Measurements from ENCODE around the gene DENND1C. TPM values are rescaled to one million over a fixed set of nuclear protein-coding genes. Genes with fewer than 3 reads are reported as not detected.

The DENND1C gene
- polyA plus RNA-seq, 1 donor: 36.7 TPM

- DNase-seq: no peak
These were observed 57.9 kb downstream of the DENND1C start for GRCh38 chr19:6423499-6424194.

- DNase-seq: no peak
These were observed 60.2 kb downstream of the DENND1C start for GRCh38 chr19:6421075-6422014.

- DNase-seq: no peak
These were observed 63.0 kb downstream of the DENND1C start for GRCh38 chr19:6418562-6418932.

- no peak for DNase-seq
These were observed 63.6 kb downstream of the DENND1C start for GRCh38 chr19:6417713-6418561.

Other genes with a start within 250 kb of the DENND1C start
- 67.6 TPM for gene MLLT1, start 201.8 kb downstream of the DENND1C start, polyA plus RNA-seq (ENCODE audit: insufficient read length)
- gene ACER1, start 148.2 kb downstream of the DENND1C start, polyA plus RNA-seq (ENCODE audit: insufficient read length): not detected
- gene CLPP, start 120.3 kb downstream of the DENND1C start, polyA plus RNA-seq (ENCODE audit: insufficient read length): 47.5 TPM
- 35.1 TPM for gene ALKBH7, start 109.0 kb downstream of the DENND1C start, polyA plus RNA-seq (ENCODE audit: insufficient read length)
- 2.4 TPM for gene PSPN, start 105.9 kb downstream of the DENND1C start, polyA plus RNA-seq (ENCODE audit: insufficient read length)
- gene GTF2F1, start 88.6 kb downstream of the DENND1C start, polyA plus RNA-seq (ENCODE audit: insufficient read length): 69.9 TPM
- 280 TPM for gene KHSRP, start 57.0 kb downstream of the DENND1C start, polyA plus RNA-seq (ENCODE audit: insufficient read length)
- 1.0 TPM for gene SLC25A41, start 48.0 kb downstream of the DENND1C start, polyA plus RNA-seq (ENCODE audit: insufficient read length)
- 70.8 TPM for gene SLC25A23, start 22.0 kb downstream of the DENND1C start, polyA plus RNA-seq (ENCODE audit: insufficient read length)
- 21.8 TPM for gene CRB3, start 17.5 kb downstream of the DENND1C start, polyA plus RNA-seq (ENCODE audit: insufficient read length)
- 27.6 TPM for gene TUBB4A, start 20.5 kb upstream of the DENND1C start, polyA plus RNA-seq (ENCODE audit: insufficient read length)
- 0.20 TPM for gene TNFSF9, start 49.2 kb upstream of the DENND1C start, polyA plus RNA-seq (ENCODE audit: insufficient read length)
- not detected for gene CD70, start 109.4 kb upstream of the DENND1C start, polyA plus RNA-seq (ENCODE audit: insufficient read length)
- 0.07 TPM for gene TNFSF14, start 188.4 kb upstream of the DENND1C start, polyA plus RNA-seq (ENCODE audit: insufficient read length)
- gene C3, start 238.9 kb upstream of the DENND1C start, polyA plus RNA-seq (ENCODE audit: insufficient read length): 19.4 TPM